Activated CD4-positive, alpha-beta T cell treated with anti-CD3 and anti-CD28 coated beads, Interleukin-2, amount 50 U/mL, for 48 hours (primary cell): Measurements from ENCODE around the gene CTNNA1.
"Not testable (repeated sequence)": the region's sequence is repeated elsewhere in the genome, so short reads cannot be mapped to it uniquely, and the experiment has no call there.

Experiments
- DNase-seq, 2 experiments: peaks; one replicate each; pipeline ENCODE4 v3.0.0-alpha.2; 2020

Gene CTNNA1

GRCh38 chr5:138819081-138819480 is 65.9 kb downstream of the CTNNA1 start:
- no peak for DNase-seq

DNA sequence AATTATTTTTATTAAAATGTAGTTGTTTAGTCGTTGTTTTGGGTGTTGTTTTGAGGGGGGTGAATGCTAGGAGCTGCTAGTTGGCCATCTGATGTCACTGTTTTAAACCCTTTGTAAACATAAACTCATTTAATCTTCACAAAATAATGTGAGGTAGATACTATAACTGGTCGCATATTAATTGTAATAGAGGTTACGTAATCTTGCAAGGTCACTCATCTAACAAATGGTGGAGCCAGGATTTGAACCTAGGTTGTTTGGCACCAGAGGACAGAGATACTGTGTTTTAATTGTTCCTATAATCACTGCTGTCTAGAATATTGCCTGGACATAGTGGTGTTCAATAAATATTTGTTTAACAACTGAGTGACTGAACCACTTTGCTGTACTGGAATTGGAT is 67.5 kb downstream of the CTNNA1 start:
- DNase-seq: no peak

DNA sequence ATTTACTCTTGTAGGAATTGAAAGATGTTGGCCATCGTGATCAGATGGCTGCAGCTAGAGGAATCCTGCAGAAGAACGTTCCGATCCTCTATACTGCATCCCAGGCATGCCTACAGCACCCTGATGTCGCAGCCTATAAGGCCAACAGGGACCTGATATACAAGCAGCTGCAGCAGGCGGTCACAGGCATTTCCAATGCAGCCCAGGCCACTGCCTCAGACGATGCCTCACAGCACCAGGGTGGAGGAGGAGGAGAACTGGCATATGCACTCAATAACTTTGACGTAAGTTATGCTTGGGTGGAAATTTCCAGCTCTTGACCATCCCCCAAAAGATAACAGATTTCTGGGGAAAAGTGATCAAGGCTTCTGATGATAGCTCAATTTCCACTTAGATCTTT is 71.3 kb downstream of the CTNNA1 start:
- DNase-seq: peak; percentile 13 to 20

DNA sequence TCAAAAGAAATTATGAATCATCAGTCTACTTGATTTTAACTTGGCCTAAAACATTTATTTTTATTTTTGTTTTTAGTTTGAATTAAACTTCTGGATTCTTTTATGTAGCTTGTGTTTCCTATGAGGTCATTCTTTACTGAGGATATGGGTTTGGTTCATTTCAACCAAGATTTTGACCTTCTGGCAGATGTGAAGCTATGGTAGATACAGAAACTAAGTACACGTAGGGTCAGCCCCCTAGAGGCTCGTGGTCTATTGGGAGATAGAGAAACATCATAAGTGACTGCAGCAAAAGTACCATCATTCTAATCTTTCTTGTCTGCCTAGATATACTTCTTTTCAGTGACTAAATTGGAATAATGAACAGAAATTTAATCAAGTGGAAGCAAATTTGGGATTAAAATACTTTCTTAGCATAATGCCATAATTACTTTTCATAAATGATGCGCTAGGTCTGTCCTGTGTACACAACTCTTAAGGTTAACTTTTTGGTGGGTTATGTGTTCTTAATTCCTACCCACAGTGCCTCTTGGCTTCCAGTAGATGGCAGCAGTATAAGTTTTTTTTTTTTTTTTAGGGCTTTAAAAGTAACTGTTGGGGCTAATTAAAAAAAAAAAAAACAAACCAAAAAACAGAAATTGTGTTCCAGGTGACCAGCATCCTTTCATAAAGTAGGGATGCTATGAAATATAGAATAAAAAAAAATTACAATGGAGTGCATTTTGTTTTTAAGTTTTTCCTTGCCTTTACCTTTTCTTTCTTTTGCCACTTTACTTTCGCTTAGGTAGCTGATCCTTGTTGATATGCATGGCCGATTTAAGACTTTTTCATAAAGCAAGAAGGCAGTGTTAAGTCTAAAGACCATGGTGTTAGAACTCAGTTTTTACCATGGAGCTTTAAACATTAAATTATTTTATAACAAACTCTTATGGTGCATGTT is 72.0 kb downstream of the CTNNA1 start:
- no peak for DNase-seq

GRCh38 chr5:138828556-138828955 is 75.3 kb downstream of the CTNNA1 start:
- DNase-seq: no peak

- DNase-seq: no peak
These were observed 76.1 kb downstream of the CTNNA1 start for GRCh38 chr5:138829341-138829740.

- no peak for DNase-seq
These were observed 78.5 kb downstream of the CTNNA1 start for GRCh38 chr5:138831703-138832102.

GRCh38 chr5:138832218-138832617 is 79.0 kb downstream of the CTNNA1 start:
- DNase-seq: no peak

- no peak for DNase-seq
These were observed 79.9 kb downstream of the CTNNA1 start for GRCh38 chr5:138833080-138833479.

DNA sequence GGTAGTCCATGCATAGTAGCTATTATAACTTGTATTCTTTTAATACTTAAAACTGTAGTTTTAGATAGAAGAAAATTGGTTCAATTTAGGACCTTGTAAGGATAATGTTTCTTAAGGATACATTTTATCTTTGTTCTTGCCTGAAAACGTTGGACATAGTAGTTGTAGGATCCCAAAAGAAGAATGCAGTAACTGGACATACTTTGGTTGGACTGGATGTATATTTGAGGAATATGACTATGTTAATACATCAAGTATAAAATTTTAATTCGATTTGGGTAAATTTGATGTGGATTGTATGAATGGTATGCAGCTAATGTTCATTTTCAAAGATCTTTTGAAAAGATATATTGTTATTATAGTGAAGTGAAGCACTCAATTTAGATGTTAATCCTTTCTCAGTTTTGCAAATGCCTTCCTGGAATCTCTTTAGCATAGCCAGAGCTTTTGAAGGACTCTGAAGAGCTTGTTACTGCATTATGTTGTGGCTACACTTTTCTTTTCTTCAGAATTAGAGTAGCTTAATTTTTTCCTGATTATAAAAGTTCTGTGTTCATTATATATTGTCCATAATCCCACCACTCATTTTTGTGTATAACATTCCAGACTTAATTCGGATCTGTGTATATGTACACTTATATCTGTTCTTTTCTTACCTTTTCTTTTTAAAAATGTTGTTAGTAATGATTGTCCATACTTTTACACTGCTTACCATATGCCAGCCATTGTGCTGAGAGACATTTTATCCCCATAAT is 80.7 kb downstream of the CTNNA1 start:
- DNase-seq: no peak

GRCh38 chr5:138834853-138835252 is 81.6 kb downstream of the CTNNA1 start:
- not testable (repeated sequence) for DNase-seq

DNA sequence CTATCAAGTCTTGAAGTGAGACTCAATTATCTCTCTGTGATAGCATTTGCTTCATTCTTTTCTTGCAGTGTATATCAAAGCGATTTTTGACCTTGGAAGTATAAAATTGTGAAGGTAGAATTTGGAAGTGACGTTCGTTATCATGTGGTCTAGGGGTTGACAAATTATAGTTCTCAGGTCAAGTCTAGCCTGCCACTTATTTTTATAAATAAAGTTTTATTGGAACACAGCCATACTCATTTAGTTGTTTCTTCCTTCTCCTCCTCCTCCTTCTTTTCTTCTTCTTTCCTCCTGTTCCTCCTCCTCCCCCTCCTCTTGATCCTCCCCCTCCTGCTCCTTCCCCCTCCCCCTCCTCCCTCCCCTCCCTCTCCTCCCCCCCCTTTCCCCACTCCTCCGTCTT is 83.9 kb downstream of the CTNNA1 start:
- DNase-seq: no peak

GRCh38 chr5:138840103-138840502 is 86.9 kb downstream of the CTNNA1 start:
- DNase-seq: no peak

DNA sequence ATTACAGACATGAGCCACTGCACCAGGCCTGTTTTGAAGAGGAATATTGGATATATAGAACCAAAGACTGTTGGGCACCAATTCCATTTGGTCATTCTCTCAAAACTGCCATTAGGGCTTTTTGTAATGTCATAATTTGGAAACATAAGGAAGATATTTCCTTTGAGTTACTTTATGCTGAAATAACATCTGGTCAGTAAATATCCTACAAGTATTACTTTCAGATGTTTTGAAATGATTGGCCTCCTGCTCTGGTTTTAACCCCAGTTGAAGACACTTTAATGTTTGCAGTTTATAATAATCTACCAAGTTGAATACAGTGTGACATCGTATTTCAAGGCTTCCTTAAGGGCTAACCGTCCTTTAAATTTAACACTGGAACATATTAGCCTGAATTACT is 88.3 kb downstream of the CTNNA1 start:
- no peak for DNase-seq

DNA sequence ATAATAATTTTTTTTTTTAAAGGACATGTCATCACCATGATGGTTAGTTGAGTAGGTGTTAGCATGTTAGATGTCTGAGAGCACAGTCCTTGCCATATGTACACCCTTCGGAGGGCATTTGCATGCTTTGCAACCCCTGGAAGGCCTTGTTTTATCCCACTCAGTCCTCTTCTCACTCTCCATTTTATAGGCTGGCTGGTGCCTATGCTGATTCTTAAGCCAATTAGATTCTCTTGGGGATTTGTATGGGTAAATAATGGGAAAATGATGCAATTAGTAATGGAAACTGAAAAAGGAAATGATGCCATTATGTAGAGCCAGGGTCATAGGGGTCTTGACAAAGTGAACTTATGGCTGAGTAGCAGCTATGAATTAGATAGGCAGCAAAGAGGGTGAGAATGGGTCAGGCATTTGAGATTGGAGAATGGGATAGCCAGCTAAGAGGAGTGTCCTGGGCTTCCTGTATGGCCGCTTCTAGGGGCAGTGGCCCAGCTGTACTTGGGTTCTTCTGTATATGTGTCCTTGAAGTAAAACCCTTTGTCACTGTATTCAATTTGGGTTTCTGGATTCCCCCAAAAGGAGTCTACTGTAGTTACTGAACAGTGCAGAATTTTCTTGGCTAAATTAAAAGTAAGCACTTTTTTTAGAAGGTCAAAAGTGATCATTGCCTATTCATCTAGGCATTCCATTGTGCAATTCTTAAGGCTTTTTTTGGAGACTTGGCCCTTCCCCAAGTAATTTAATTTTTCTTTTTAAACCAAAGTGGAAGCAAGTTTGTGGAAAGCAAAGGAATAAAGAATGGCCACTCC is 90.3 kb downstream of the CTNNA1 start:
- DNase-seq: no peak

DNA sequence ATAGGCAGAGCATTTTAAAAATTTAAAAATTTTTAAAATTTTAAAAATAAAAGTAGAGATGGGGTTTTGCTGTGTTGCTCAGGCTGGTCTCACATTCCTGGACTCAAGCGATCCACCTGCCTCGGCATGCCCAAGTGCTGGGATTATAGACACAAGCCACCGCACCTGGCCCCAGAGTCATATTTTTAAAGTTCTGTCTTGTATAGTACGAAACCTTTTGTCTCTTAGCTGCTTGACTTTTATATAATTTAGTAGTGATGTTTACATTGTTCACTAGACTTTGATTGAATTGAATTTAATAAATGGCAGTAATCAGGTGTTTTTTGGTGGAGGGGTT is 90.9 kb downstream of the CTNNA1 start:
- no peak for DNase-seq

DNA sequence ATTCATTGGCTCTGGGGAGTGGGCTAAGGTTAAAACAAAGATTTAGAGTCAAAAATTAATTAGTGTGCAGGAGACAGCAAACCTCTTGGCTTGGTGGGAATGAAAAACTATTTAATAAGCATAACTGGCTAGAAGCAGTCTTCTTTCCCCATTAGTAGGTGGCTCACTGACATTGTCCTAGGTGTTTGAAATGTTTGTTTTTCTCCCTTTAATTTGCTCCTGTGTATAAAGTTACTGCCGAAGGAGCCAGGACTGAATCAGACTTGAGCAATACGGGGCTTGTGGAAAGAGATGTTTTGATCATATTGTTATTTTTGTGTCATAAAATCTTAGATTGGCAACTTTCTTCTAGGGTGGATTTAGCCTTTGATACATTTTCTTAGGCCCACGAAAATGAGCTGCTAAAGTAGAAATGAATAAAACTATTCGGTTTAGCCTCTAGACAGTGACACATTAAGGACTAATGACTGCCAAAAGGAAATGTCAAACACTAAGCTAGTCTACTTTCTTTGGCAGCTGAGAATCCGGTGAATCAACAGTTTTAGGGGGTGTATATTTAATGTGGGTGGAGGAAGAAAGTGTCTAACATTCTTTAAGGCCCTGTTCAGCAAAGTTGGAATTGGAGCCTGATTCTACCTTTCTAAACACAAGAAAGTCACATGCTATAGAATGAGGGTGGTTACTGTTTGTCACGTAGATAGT is 91.7 kb downstream of the CTNNA1 start:
- DNase-seq: no peak

GRCh38 chr5:138849439-138849838 is 96.2 kb downstream of the CTNNA1 start:
- no peak for DNase-seq

- no peak for DNase-seq
These were observed 96.7 kb downstream of the CTNNA1 start for GRCh38 chr5:138849882-138850281.

DNA sequence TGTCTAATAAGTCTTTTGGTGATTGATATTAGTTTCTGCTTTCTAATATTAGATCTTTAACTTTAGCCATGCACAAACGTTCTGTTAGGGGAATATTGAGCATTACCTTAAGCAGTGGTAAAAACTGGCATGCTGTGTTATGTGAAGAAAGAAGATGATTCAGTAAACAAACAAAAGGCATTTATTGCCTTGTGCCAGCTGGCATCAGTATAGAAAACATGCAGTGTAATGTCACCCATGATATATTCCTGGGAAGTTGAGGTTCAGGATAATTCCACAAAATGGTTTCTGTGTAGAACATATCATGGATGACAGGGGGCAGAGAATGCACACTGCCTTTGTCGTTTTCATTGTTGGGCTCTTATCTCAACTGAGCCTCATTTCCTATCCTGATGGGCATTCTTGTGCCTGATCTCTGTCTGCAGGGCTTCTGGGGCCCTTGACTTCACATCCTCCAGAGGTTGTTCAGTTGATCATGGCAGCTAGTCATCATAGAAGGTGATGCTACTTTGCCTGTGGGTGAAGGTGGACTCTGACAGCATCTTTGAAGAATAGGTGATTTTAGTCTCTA is 97.7 kb downstream of the CTNNA1 start:
- no peak for DNase-seq

GRCh38 chr5:138853132-138853531 is 99.9 kb downstream of the CTNNA1 start:
- no peak for DNase-seq

- no peak for DNase-seq
These were observed 113.8 kb downstream of the CTNNA1 start for GRCh38 chr5:138867011-138867410.
